NCI-H1092 treated with DMSO at 0.1 percent for 48 hours (cell line): ENCODE data around the gene KRT222.
A peak's percentile ranks its signal among the peaks of the same experiment; 100 is the strongest.

ENCODE experiments used
- DNase-seq: peaks from one replicate; lab custom pipeline; 2025; lab: John Stamatoyannopoulos, UW

Gene KRT222

GRCh38 chr17:40615068-40615840, 49.7 kb downstream of the KRT222 start:
- DNase-seq = peak; percentile 34

- DNase-seq = no peak
Observed at GRCh38 chr17:40614431-40615067, 50.4 kb downstream of the KRT222 start.

GRCh38 chr17:40613467-40614154, 51.4 kb downstream of the KRT222 start:
- no peak for DNase-seq

- no peak for DNase-seq
Observed at GRCh38 chr17:40612599-40613244, 52.3 kb downstream of the KRT222 start.

GRCh38 chr17:40611840-40612474, 53.0 kb downstream of the KRT222 start:
- DNase-seq = no peak

GRCh38 chr17:40610359-40610758, 54.6 kb downstream of the KRT222 start:
- no peak for DNase-seq

- no peak for DNase-seq
Observed at GRCh38 chr17:40608061-40608581, 56.9 kb downstream of the KRT222 start.

GRCh38 chr17:40607641-40608040, 57.3 kb downstream of the KRT222 start:
- DNase-seq = no peak

- DNase-seq = no peak
Observed at GRCh38 chr17:40606548-40607353, 58.2 kb downstream of the KRT222 start.

GRCh38 chr17:40605306-40605705, 59.7 kb downstream of the KRT222 start:
- no peak for DNase-seq
